Ovary (tissue), 3 donors: Measurements from ENCODE around the gene FBXO44.
"Not testable (repeated sequence)": the region's sequence is repeated elsewhere in the genome, so short reads cannot be mapped to it uniquely, and the experiment has no call there.

Source experiments
- CTCF ChIP-seq, 3 donors: fragments of 450-650 bp in 2 of 3; fragments of 200-600 bp in 1 of 3; IDR thresholded peaks; one replicate each; pipeline versions ENCODE4 v1.5.1 to v1.8.0; 2016 to 2022; ENCODE audit warnings: antibody characterized with exemption in 3 of 3, mild to moderate bottlenecking in 1 of 3
- EP300 ChIP-seq: sonication (generic); formaldehyde crosslinking; IDR thresholded peaks from one replicate; pipeline ENCODE4 v1.6.1; 2017; ENCODE audit warnings: antibody characterized with exemption
- POLR2A ChIP-seq: fragments of 450-650 bp; IDR thresholded peaks from one replicate; pipeline ENCODE4 v1.6.1; 2017; ENCODE audit warnings: antibody characterized with exemption, mild to moderate bottlenecking, moderate library complexity
- donor health status: DM: no; HTN: no; CAD: no.

- not testable (repeated sequence) for TF ChIP-seq CTCF (IDR thresholded peaks at IDR 0.05); EP300; POLR2A
These were observed 46.0 kb upstream of the FBXO44 start for GRCh38 chr1:11608596-11609130.
